ENCODE measurements around the gene DDOST. TPM values are rescaled to one million over a fixed set of nuclear protein-coding genes. Genes with fewer than 3 reads are reported as not detected.

Gene DDOST
- total RNA-seq, 1 donor from 2014 or later = 254 TPM

DNA sequence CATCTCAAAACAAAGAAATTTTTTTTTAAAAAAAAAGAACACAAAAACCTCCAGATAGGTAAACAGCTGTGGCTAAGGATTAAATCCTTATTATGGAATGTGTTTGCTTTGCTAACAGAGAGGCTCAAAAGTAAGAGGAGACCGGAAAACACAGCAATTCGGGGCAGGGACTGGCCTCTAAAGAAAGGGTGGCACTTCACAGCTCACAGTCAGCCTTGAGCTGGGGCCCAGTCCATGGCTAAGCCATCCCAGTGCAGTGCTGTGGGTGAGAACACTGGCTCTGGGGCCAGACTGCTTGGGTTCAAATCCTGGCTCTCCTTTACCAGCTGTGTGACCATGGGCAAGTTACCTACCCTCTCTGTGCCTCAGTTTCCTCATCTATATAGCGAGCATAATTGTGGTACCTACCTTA, 28.5 kb upstream of the DDOST start:
- Mint-ChIP-seq H3K9me3 (no peaks in the 10 kb centered on the region), H3K4me1 (ENCODE audit: unreplicated experiment) (no peaks in the 10 kb centered on the region), H3K4me3 (no peak overlapping the region), H3K27ac (no peak overlapping the region), H3K27me3 (no peaks in the 10 kb centered on the region), H3K36me3 (no peaks in the 10 kb centered on the region)
- TF ChIP-seq, protein P1, sequence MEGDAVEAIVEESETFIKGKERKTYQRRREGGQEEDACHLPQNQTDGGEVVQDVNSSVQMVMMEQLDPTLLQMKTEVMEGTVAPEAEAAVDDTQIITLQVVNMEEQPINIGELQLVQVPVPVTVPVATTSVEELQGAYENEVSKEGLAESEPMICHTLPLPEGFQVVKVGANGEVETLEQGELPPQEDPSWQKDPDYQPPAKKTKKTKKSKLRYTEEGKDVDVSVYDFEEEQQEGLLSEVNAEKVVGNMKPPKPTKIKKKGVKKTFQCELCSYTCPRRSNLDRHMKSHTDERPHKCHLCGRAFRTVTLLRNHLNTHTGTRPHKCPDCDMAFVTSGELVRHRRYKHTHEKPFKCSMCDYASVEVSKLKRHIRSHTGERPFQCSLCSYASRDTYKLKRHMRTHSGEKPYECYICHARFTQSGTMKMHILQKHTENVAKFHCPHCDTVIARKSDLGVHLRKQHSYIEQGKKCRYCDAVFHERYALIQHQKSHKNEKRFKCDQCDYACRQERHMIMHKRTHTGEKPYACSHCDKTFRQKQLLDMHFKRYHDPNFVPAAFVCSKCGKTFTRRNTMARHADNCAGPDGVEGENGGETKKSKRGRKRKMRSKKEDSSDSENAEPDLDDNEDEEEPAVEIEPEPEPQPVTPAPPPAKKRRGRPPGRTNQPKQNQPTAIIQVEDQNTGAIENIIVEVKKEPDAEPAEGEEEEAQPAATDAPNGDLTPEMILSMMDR (conservative IDR thresholded peaks at IDR 0.05) = no peak
- no peak for DNase-seq (ENCODE audit: extremely low spot score, unreplicated experiment)

DNA sequence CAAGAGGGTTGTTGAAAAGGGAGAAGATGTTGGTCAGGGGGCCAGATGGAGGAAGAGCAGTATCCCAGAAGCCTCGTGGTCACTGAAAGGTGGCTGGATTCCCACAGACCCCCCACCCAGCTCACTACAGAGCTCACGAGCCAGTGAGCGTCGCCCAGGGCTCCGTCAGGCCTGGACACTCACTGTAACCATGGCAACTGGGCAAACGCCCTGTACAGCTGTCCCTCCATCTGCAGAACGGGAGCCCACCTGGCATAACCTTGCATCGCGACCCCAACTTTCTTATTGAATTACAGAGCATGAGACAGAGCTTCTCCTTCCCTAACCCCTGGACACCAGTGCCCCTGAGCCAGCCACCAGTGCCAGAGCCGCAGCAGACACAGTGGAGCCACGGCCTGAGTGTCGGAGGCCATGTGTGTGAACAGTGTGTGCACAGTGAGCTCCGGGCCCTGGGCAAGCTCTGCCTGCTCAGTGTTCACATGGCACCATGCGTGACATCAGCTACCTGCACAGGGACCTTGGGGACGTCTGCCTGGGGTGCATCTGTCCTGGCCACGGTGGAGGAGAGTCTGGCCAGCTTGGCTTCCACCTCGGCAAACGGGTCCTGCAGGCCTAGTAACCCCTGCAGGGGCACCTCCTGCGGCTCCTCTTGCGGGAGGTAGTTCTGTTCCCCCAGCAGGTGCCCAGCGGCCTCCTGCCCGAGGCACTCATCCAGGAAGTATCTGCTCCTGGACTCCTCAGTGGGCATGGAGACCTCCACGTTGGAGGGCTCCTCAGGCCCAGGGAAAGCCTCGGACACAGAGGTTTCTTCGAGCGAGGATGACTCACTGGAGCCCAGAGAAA, 25.9 kb upstream of the DDOST start:
- no peak overlapping the region for H3K4me3 Mint-ChIP-seq
- TF ChIP-seq, protein P1 (conservative IDR thresholded peaks at IDR 0.05) = no peak
- no peaks in the 10 kb centered on the region for H3K9me3 Mint-ChIP-seq
- H3K36me3 Mint-ChIP-seq = no peaks in the 10 kb centered on the region
- no peaks in the 10 kb centered on the region for H3K4me1 Mint-ChIP-seq (ENCODE audit: unreplicated experiment)
- no peak for DNase-seq (ENCODE audit: extremely low spot score, unreplicated experiment)
- H3K27me3 Mint-ChIP-seq = no peaks in the 10 kb centered on the region
- H3K27ac Mint-ChIP-seq = no peak overlapping the region

DNA sequence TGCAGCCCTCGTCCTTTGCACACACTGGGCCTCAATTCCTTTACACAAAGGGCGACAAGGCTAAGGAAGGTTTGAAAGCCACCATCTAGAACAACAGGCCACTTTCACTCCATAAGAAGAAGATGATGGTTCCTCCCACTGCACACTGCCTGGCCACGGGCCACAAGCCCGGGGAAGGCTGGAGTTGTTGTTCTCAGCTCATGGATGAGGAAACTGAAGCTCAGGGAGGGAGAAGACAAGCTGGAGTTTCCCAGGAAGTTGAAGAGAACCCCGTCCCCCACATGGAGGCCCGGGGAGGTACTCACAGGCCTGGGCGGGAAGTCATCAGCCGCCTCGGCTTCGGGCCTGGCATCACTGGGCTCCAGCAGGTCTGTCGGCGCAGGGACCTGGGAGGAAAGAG, 24.6 kb upstream of the DDOST start:
- Mint-ChIP-seq H3K4me1 (ENCODE audit: unreplicated experiment) (no peaks in the 10 kb centered on the region), H3K9me3 (no peaks in the 10 kb centered on the region), H3K27ac (no peak overlapping the region), H3K4me3 (no peak overlapping the region), H3K36me3 (no peaks in the 10 kb centered on the region), H3K27me3 (no peaks in the 10 kb centered on the region)
- DNase-seq (ENCODE audit: extremely low spot score, unreplicated experiment) = no peak
- TF ChIP-seq, protein P1 (conservative IDR thresholded peaks at IDR 0.05) = no peak

DNA sequence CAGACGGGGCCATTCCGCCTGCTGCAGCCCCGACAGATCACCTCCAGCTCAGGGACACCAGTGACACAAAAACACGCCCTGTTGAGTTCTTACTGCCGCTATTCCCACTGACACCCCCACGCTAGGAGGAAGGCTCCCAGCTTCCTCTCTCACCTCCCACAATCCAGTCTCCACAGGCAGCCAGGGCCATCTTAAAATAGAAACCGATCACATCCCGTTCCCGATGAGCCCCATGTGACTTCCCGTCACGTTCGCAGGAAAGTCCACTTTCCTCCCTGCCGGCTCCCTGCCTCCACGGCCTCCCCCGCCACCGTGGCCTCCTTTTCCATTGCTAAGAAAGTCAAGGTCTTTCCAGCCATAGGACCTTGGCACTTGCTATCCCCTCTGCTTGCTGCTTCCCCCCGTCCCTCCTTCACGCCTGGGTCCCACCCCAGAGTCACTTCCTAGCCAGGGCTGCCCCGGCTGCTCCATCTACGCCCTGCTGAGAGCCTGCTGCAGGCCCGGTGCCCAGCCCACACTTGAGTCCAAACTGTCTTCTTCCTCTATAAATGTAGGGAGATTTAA, 24.0 kb upstream of the DDOST start:
- Mint-ChIP-seq H3K36me3 (no peaks in the 10 kb centered on the region), H3K4me3 (no peak overlapping the region), H3K27ac (no peak overlapping the region), H3K9me3 (no peaks in the 10 kb centered on the region), H3K27me3 (no peaks in the 10 kb centered on the region), H3K4me1 (ENCODE audit: unreplicated experiment) (no peaks in the 10 kb centered on the region)
- TF ChIP-seq, protein P1 (conservative IDR thresholded peaks at IDR 0.05) = no peak
- DNase-seq (ENCODE audit: extremely low spot score, unreplicated experiment) = no peak

DNA sequence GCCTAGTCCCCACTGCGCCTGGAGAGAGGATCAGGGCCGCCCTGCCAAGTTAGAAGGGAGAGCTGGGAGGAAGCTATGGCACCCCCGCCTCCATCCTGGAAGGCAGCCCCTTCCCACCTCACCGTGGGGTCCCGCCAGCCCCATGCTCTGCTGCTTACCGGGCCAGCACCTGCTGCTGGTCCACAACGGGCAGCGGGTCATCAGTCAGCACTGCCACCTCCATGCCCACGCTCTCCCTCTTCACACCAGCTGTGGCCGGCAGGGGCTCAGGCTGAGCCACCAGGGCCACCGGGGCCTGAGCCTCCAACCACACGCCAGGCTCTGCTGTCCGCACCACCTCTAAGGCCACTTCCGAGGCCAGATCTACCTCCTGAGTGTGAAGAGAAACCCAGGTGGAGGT, 23.5 kb upstream of the DDOST start:
- no peak for DNase-seq (ENCODE audit: extremely low spot score, unreplicated experiment)
- Mint-ChIP-seq H3K36me3 (no peaks in the 10 kb centered on the region), H3K27me3 (no peaks in the 10 kb centered on the region), H3K9me3 (no peaks in the 10 kb centered on the region), H3K4me3 (no peak overlapping the region), H3K27ac (no peak overlapping the region), H3K4me1 (ENCODE audit: unreplicated experiment) (no peaks in the 10 kb centered on the region)
- TF ChIP-seq, protein P1 (conservative IDR thresholded peaks at IDR 0.05) = no peak
